ENCODE measurements around the gene CASS4. TPM values are rescaled to one million over a fixed set of nuclear protein-coding genes. Genes with fewer than 3 reads are reported as not detected.
"Not testable (repeated sequence)": the region's sequence is repeated elsewhere in the genome, so short reads cannot be mapped to it uniquely, and the experiment has no call there.

Gene CASS4, protein sequence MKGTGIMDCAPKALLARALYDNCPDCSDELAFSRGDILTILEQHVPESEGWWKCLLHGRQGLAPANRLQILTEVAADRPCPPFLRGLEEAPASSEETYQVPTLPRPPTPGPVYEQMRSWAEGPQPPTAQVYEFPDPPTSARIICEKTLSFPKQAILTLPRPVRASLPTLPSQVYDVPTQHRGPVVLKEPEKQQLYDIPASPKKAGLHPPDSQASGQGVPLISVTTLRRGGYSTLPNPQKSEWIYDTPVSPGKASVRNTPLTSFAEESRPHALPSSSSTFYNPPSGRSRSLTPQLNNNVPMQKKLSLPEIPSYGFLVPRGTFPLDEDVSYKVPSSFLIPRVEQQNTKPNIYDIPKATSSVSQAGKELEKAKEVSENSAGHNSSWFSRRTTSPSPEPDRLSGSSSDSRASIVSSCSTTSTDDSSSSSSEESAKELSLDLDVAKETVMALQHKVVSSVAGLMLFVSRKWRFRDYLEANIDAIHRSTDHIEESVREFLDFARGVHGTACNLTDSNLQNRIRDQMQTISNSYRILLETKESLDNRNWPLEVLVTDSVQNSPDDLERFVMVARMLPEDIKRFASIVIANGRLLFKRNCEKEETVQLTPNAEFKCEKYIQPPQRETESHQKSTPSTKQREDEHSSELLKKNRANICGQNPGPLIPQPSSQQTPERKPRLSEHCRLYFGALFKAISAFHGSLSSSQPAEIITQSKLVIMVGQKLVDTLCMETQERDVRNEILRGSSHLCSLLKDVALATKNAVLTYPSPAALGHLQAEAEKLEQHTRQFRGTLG
- total RNA-seq: 1 to 10 TPM; 1.2 to 2.1 TPM
- long read RNA-seq, donor 1, partial matches to known transcripts: 1 of 1 reads
- long read RNA-seq, donor 1, other reads (novel, unspliced or antisense): 0 of 1 reads
- long read RNA-seq, donor 2: 0 reads

DNA sequence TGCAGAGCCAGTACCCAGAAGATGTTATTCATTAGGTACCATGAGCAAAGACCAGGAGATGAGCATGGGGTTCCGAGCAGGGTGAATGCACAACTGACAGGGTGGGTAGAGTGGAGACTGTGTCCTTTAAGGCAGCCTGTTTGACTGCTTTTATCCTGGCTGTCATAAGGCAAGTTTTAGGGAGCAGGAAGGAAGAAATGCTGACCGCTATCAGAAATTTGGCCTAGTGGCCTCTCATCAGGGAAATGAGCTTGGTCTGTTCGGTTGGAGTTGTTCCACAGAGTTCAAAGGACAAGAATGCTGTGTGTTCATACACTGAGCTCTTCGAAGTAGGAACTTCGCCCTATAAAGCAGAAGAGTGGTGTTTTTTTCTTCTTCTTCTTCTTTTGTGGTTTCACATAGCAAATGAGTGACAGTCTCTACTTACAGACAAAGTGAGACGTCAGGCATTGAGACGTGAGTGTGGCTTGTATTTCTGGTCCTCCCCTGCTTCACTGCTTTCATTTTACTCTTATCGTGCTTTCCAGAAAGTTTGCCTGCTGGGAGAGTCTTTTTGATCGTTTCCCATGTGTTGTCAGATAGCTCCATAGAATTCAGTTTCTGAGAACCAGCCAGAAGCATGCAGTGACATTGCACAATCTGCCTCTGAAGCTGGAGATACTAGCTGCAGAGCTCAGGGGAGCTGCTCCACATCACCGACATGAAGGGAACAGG is at the start of gene CASS4:
CASS4 (plus strand) TSS at position 502 of the 714 bp plus-strand sequence; CDS start at position 701, 199 bp downstream.
- no peak for DNase-seq (ENCODE audit: low spot score)
- intact Hi-C loops (cut with DNase I): no loop called here

DNA sequence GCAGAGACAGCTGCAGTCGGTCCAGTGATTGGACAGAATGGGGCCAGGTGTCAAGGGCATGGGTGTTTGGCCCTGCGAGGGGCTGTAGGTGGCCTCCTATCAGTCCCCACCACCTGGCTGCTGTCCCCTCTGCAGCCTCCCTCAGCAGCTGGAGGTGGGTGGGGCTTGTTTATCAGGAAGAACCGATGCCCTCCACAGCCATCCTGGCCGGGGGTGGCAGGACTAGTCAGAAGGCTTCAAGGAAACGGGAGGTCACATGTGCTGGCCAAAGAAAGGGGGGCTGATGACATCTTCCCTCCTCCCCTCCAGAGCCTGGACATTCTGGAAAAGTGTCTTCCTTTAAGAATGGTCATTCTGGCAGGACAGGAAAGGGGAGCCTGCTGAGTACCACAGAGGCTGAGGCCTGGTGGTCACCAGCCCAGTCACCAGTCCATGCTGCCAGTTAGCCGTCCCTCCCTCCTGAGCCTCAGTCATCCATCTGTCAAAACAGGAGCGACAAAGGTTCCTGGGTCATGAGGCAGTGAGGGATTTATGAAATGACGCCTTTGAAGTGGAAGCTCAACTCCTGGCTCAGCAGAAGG is 49.1 kb upstream of the CASS4 start:
- intact Hi-C loops (cut with DNase I): no loop called here
- no peak for DNase-seq (ENCODE audit: low spot score)

DNA sequence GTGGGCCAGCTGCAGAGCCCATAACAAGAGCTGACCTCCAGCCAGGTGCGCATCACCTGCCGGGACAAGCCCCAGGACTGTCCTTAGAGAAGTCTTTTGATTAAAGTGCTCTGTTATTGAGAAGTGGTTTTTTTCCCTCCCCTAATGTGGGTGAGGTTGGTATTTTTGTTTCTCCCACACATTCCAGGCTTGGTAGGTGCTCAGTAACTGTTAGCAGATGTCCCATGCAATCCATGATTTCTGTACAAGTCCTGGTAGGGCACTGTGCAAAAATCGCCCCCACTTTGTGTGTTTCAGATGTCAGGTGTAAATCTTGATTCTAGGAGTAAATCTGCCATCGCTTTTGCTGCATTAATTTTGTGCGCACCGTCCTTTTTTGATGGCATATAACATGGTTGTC is 48.6 kb upstream of the CASS4 start:
- DNase-seq (ENCODE audit: low spot score): no peak
- intact Hi-C loops (cut with DNase I): no loop called here

DNA sequence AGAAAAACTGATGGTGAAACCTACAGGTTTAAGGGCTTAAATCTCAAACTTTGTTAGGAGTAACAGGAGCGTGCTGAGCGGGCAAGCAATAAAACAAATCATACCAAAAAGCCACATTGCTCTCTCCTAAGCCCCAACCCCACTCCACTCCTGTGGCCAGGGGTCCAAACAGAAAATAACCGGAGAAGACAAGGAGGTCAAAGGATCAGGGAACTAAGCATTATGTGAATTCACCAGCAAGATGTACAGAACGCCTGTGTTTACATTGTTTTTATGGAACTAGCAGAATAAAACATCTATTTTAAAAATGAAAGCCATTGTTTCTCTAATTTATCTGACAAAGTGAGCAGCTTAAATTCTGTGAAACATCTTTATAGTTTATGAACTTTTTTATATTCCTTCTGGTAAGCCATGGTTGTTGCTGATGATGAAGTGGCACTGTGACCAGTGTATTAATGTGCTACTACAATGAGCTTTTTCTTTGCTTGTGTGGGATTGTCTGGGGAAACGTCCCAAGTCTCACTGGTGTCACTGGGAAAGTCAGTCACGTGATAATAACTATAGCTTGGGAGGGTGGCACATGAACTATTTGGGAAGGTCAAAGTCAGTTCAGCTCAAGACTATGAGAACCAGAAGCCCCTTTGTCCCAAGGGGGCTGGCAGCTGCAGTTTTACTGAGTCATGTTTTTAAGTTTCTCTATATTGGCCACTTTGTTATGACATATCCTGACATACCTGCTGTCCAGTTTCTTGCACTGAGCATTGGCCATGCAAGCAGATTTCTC is 43.5 kb upstream of the CASS4 start:
- intact Hi-C loops (cut with DNase I): no loop called here
- DNase-seq (ENCODE audit: low spot score): no peak

DNA sequence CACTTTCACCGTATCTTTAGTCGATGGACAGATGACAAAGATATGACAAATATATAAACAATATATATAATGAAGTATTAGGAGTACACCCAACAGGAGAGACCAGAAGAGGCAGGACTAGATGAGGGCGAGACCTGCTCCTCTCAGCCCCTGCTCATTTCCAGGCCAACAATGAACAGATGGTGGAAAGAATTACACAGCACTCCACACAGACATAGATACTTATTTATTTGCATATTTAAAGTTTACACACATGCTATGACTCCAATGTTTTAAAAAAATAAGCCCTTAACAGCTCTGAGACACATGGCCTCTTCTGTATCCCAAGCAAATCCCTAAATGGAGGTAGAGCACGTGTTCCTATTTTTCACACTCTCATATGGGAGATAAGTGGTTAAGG is 42.9 kb upstream of the CASS4 start:
- intact Hi-C loops (cut with DNase I): no loop called here
- no peak for DNase-seq (ENCODE audit: low spot score)

DNA sequence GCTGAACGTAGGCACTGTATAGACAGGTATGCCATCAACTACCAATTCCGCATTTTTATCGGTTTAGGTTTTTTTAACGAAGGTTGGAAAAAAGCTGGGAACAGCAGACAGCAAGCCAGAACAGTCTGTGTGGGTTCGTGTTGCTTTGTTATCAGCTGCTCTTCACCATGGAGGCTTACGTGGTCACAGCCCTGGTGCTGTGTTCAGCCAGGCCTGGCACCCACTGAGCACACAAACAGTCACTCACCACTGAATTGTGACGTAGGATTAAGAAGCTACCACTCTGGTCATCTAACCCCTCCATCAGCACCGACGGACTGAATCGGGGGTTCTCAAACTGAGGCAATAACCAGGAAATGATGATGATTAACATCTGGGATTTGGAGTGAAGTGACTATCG is 40.1 kb upstream of the CASS4 start:
- DNase-seq (ENCODE audit: low spot score): no peak
- intact Hi-C loops (cut with DNase I): no loop called here

DNA sequence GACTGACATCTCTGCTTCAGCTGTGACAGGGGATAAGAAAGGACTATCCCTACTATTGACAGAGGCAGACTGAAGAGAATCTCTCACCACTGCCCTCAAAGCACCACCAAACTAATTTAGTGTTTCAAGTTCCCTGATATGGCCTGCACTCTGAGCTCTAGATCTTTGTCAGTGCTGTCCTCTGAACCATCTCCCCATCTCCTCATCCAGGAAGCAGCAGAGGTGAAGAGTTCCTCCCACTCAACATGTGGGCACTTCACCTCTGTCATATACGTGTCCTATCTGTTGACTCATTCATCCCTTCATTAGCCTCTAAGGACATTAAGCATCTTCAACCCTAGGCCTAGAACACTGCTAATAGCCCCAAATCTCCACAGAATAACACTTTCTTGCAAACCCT is 39.2 kb upstream of the CASS4 start:
- intact Hi-C loops (cut with DNase I): no loop called here
- DNase-seq (ENCODE audit: low spot score): no peak

DNA sequence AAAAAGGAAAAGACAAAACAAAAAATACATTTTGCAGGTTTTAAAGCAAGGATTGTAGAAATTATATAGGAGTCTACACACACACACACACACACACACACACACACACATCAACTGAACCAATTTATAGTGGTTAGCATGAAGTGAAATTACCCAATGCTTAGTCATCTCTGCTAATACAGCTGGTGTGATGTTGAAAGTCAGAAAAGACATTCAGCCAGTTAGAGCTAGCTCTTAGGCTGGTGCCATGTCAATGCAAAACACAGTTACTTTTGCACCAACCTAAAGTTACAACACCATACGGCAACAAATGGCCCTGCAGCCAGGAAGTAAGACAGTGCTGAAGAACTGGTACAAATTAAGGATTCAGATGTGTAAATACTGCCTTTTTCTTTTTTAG is 38.1 kb upstream of the CASS4 start:
- DNase-seq (ENCODE audit: low spot score): no peak
- intact Hi-C loops (cut with DNase I): no loop called here

DNA sequence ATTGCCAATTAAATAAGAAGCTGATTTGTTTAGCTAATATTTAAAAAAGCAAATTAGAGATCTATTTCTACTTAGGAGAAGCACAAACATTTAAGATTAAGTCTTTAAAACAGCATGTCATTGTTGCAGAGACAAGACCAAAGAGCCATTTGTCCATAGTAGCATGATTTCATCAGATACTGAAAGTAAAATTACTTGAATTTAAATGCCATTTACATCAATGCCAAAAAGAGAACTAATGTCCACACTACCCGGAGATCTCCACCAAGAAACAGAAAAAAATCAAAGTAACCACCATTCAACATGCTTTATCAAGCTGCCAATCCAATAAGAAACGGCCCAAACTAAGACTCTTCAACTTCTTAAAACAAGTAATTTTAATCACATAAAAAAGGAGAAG is 35.7 kb upstream of the CASS4 start:
- no peak for DNase-seq (ENCODE audit: low spot score)
- intact Hi-C loops (cut with DNase I): no loop called here

DNA sequence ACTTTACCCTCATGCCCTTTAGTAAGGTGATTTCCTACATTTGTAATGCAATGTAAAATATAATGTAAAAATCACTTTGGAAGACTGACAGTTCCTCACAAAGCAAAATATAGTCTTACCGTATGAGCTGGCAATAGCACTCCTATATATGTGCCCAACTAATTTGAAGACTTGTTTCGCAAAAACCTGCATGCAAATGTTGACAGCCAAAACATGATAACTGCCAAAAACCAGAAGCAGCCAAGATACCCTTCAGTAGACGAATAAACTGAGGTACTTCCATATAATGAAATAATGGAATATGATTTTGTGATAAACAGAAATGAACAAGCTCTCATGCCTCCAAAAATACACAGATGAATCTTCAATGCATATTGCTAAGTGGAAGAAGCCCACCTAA is 33.7 kb upstream of the CASS4 start:
- DNase-seq (ENCODE audit: low spot score): no peak
- intact Hi-C loops (cut with DNase I): no loop called here

DNA sequence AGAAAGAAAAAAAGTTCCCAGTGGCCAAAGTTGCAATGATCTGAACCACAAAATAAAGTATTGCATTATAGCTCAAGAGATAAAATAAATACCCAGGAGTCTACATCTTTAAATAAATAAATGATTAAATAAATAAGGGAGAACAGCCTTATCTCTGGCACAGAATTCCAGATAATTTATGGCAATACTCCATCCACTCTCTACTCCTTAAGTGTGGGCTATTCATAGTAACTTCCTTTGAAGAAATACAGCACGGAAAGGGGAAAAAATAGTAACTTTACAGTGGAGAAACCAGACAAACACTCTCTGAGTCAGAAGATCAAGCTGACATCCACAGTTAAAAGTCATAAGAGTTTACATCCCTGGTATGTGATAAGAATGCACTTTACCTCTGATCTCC is 31.7 kb upstream of the CASS4 start:
- intact Hi-C loops (cut with DNase I): no loop called here
- no peak for DNase-seq (ENCODE audit: low spot score)

DNA sequence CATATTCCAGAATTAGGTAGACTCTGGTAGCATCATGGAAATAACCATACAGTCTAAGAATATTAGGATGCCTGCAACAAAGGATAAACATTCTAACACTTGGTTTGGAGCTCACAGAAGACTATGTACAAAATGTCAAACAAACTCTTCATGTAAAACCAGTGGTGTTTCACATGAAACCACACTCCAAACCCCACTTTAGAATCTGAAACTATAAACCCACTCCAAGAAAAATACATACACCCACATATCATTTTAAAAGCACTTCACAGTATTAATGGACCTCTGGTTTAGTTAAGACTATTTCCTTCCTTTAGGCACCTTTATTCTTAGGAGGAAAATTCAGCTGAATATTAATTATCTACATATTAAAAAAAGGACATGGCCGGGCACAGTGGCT is 30.6 kb upstream of the CASS4 start:
- DNase-seq (ENCODE audit: low spot score): no peak
- intact Hi-C loops (cut with DNase I): no loop called here

DNA sequence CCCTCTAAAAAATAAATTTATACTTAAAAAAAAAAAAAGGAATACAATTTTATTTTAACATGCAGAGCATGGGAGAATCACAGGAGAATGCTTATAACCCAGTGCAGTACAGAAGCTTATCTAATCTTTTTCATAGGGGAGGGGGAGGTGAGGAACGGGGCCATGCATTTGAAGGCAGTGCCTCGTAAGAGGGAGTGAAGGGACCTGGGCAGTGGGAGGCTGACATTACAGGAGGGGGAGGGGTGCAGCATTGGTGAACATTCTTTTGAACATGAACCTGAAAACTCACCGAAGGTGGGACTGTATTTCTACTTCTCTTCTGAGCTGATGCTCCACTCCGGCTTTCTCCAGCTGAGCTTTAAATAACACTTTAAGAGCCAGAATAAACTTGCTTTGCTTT is 29.4 kb upstream of the CASS4 start:
- DNase-seq (ENCODE audit: low spot score): no peak
- intact Hi-C loops (cut with DNase I): no loop called here

DNA sequence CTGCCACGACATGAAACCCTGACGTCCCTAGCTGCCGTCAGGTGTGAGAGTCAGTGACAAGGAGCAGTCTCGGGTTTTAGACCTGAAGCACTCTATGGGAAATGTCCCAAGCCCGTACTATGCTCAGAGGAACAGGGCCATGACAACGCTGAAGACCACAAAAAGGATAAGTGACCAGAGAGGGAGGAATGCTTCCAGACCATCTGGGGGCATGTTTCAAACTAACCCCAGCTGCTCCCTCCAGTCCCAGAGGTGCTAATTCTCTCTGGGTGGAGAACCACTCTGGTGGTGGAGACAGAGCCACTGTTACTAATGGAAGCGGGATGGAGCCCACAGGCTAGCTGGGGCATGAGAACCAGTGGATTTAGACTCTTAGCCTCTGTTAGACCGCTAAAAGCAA is 28.7 kb upstream of the CASS4 start:
- intact Hi-C loops (cut with DNase I): no loop called here

DNA sequence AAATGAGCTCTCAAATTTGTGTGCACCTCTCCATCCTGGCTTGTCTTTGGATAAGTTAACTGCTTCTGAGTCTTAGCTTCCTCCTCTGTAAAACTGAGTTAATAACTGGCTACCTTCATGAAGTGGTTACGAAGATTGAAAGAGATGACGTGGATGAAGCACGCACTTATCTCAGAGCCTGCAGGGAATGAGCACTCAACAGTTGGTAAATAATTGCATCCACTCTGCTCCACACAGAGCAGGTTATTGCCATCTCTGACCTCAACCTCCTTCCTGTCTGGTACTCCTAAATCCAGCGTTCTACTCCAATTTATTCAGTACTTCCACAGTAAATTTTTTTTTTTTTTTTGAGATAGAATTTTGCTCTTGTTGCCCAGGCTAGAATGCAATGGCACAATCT is 26.9 kb upstream of the CASS4 start:
- no peak for DNase-seq (ENCODE audit: low spot score)
- intact Hi-C loops (cut with DNase I): no loop called here

More for the DNA sequence above, 28.7 kb upstream of the CASS4 start:
- DNase-seq (ENCODE audit: low spot score): no peak

DNA sequence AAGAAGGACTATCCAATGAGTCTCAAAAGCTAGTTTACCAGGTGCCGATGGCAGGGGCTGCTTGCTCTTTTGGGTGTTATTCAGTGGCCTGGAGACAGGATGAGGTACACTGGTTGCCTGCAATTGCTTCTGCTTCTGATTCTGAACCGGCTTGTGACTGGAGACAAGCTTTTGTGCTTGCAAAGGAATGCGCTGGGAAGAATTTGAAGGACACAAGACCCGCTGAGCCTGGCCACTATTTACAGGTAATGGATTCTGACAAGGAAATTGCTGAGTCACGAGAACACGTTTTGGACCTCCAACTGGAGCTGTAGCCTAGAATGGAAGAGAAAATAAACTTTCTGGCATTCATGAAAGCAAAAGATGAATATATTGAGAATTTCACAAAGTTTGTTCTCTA is 25.8 kb upstream of the CASS4 start:
- no peak for DNase-seq (ENCODE audit: low spot score)
- intact Hi-C loops (cut with DNase I): no loop called here

DNA sequence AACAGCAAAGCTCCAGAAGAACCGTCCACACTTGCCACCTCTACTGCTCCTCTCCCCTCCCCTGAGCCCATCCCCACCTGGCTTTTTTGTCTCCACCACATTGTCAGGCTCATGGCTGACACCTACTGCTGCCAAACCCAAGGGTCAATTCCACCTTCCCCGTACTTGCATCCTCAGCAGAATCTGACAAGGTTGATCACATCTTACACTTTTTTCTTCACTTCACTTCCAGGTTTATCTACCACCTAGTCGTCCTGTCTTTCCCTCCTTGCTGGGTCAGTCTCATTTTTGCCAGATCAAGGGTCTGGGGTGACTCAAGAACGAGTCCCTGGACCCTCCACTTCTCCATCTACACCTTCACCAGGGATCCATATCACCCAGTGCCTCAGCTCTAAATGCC is 23.2 kb upstream of the CASS4 start:
- DNase-seq (ENCODE audit: low spot score): no peak
- intact Hi-C loops (cut with DNase I): no loop called here

DNA sequence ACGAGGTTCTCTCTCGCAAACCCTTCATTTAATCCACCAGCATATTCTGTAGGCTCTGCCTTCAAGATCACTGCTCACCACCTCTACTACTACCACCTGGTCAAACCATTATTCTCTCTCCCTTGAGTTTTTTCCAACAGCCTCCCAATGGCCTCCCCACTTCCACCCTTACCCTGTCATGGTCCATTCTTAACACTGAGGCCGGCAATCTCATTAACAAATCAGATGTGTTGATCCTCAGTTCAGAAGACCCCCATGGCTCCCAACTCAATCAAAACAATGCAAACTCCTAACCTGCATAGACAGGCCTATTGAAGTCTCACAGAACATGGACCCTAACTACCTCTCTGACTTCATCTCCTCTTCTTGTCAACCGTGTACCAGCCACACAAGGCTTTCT is 22.3 kb upstream of the CASS4 start:
- DNase-seq (ENCODE audit: low spot score): no peak
- intact Hi-C loops (cut with DNase I): loop anchor here in 1 of 2 donors (10.0 kb wide), 1 partner anchor 75 kb away; the partner anchor contains the start of gene RTF2

DNA sequence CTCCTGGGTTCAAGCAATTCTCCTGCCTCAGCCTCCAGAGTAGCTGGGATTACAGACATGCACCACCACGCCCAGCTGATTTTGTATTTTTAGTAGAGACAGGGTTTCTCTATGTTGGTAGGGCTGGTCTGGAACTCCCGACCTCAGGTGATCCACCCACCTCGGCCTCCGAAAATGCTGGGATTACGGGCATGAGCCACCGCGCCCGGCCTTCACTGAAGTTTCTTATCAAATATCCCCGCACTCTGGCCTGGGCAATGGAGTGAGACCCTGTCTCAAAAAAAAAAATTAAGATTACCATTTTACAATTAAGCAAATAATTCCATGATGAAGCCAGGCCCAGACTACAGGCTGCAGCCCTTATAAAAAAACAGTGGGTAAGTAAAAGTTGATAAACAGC is 21.7 kb upstream of the CASS4 start:
- intact Hi-C loops (cut with DNase I): loop anchor here in 1 of 2 donors (10.0 kb wide), 1 partner anchor 74 kb away; the partner anchor contains the start of gene RTF2
- DNase-seq (ENCODE audit: low spot score): not testable (repeated sequence)
